ENCODE data around the gene ITIH4. TPM values are rescaled to one million over a fixed set of nuclear protein-coding genes. Genes with fewer than 3 reads are reported as not detected.

Gene ITIH4
- total RNA-seq, 1 donor from 2014 or later, result 1.1 TPM

DNA sequence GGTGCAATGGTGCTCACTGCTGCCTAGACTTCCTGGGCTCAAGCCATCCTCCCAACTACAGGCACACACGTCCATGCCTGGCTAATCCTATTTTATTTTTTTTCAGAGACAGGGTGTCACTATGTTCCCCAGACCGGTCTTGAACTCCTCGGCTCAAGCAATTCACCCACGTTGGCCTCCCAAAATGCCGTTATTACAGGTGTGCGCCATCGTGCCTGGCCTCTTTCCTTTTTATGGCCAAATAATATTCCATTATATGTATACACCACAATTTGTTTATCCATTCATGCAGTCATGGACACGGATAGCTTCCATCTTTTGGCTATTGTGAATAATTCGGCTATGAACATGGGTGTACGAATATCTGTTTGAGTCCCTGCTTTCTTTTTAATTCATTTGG lies 58.8 kb downstream of the ITIH4 start:
- Histone ChIP-seq H4K20me1 (ENCODE audit: low read depth) (peaks cover 6% of the 10 kb centered on the region), H3K27ac (no peak overlapping the region), H3K79me2 (ENCODE audit: low read depth) (peaks cover 30% of the 10 kb centered on the region), H3K4me2 (peak overlapping the region; percentile 84), H3K27me3 (no peaks in the 10 kb centered on the region), H3F3A (ENCODE audit: low read depth) (peaks cover 10% of the 10 kb centered on the region), H3K4me1 (peaks cover 9% of the 10 kb centered on the region), H3K4me3 (peak overlapping the region; percentile 89), H2AFZ (replicated peaks) (peak overlapping the region; percentile 32), H3K36me3 (peaks cover 6% of the 10 kb centered on the region), H3K9ac (no peak overlapping the region), H3K9me3 (ENCODE audit: low read depth) (no peaks in the 10 kb centered on the region)
- Mint-ChIP-seq H3K36me3 (peaks cover 12% of the 10 kb centered on the region), H3K9me3 (no peaks in the 10 kb centered on the region), H3K27me3 (ENCODE audit: insufficient read depth, low read depth) (no peaks in the 10 kb centered on the region), H3K27ac (no peak overlapping the region), H3K4me1 (peaks cover 16% of the 10 kb centered on the region), H3K4me3 (peak overlapping the region; percentile 98)
- no peak for DNase-seq (ENCODE audit: low spot score)
- TF ChIP-seq EZH2phosphoT487 (IDR thresholded peaks at IDR 0.05) (no peak), EZH2 (IDR thresholded peaks at IDR 0.05) (no peak), CTCF (IDR thresholded peaks at IDR 0.05) (no peak)

GRCh38 chr3:52771334-52771681 lies 59.2 kb downstream of the ITIH4 start:
- peak overlapping the region; percentile 98 for H3K4me3 Mint-ChIP-seq
- H3K4me1 Mint-ChIP-seq, result peaks cover 16% of the 10 kb centered on the region
- H3K36me3 Mint-ChIP-seq, result peaks cover 12% of the 10 kb centered on the region

GRCh38 chr3:52770496-52771333 lies 59.8 kb downstream of the ITIH4 start, which contains the start of gene NEK4:
NEK4 (minus strand) TSS chr3:52770940; CDS start chr3:52770746, 194 bp downstream.
- H3K4me1 Mint-ChIP-seq, result peaks cover 16% of the 10 kb centered on the region
- no peak for TF ChIP-seq EZH2phosphoT487 (IDR thresholded peaks at IDR 0.05)
- TF ChIP-seq CTCF (IDR thresholded peaks at IDR 0.05), result peak; percentile 13
- Histone ChIP-seq H2AFZ (replicated peaks) (peak within 1 kb of the TSS; percentile 95), H3K9me3 (ENCODE audit: low read depth) (no peaks in the 10 kb centered on the region), H3K27ac (peak within 1 kb of the TSS; percentile 68), H3K4me2 (peak within 1 kb of the TSS; percentile 97), H4K20me1 (ENCODE audit: low read depth) (peaks cover 6% of the 10 kb centered on the region), H3K27me3 (no peaks in the 10 kb centered on the region), H3K9ac (peak within 1 kb of the TSS; percentile 80), H3K79me2 (ENCODE audit: low read depth) (peaks cover 30% of the 10 kb centered on the region), H3K4me3 (peak within 1 kb of the TSS; percentile 89), H3F3A (ENCODE audit: low read depth) (peaks cover 10% of the 10 kb centered on the region), H3K36me3 (peaks cover 6% of the 10 kb centered on the region), H3K4me1 (peaks cover 9% of the 10 kb centered on the region)
- H3K4me3 Mint-ChIP-seq, result peak within 1 kb of the TSS; percentile 98
- peaks cover 14% of the 10 kb centered on the region for H3K36me3 Mint-ChIP-seq
- no peaks in the 10 kb centered on the region for H3K27me3 Mint-ChIP-seq (ENCODE audit: insufficient read depth, low read depth)
- no peaks in the 10 kb centered on the region for H3K9me3 Mint-ChIP-seq
- peak; percentile 98 for DNase-seq (ENCODE audit: low spot score)
- H3K27ac Mint-ChIP-seq, result peak within 1 kb of the TSS; percentile 86

More at GRCh38 chr3:52771334-52771681, 59.2 kb downstream of the ITIH4 start:
- Mint-ChIP-seq H3K9me3 (no peaks in the 10 kb centered on the region), H3K27me3 (ENCODE audit: insufficient read depth, low read depth) (no peaks in the 10 kb centered on the region), H3K27ac (peak overlapping the region; percentile 86)
- TF ChIP-seq EZH2 (IDR thresholded peaks at IDR 0.05), result no peak
- DNase-seq (ENCODE audit: low spot score), result no peak
- Histone ChIP-seq H3K36me3 (peaks cover 6% of the 10 kb centered on the region), H3K4me1 (peaks cover 9% of the 10 kb centered on the region), H3F3A (ENCODE audit: low read depth) (peaks cover 10% of the 10 kb centered on the region), H3K27ac (peak overlapping the region; percentile 24), H3K27me3 (no peaks in the 10 kb centered on the region), H2AFZ (replicated peaks) (peak overlapping the region; percentile 95), H3K4me2 (peak overlapping the region; percentile 84), H3K79me2 (ENCODE audit: low read depth) (peaks cover 30% of the 10 kb centered on the region), H3K9me3 (ENCODE audit: low read depth) (no peaks in the 10 kb centered on the region), H3K9ac (peak overlapping the region; percentile 80), H4K20me1 (ENCODE audit: low read depth) (peaks cover 6% of the 10 kb centered on the region), H3K4me3 (peak overlapping the region; percentile 89)
